CD4-positive, alpha-beta T cell treated with Interleukin-15 for 4 hours (primary cell): Measurements from ENCODE around the gene PRKG1.
A peak's percentile ranks its signal among the peaks of the same experiment; 100 is the strongest.

ENCODE experiments used
- DNase-seq: peaks from one replicate; pipeline ENCODE4 v3.0.0-alpha.2; 2020; ENCODE audit warnings: low spot score

Gene PRKG1

DNA sequence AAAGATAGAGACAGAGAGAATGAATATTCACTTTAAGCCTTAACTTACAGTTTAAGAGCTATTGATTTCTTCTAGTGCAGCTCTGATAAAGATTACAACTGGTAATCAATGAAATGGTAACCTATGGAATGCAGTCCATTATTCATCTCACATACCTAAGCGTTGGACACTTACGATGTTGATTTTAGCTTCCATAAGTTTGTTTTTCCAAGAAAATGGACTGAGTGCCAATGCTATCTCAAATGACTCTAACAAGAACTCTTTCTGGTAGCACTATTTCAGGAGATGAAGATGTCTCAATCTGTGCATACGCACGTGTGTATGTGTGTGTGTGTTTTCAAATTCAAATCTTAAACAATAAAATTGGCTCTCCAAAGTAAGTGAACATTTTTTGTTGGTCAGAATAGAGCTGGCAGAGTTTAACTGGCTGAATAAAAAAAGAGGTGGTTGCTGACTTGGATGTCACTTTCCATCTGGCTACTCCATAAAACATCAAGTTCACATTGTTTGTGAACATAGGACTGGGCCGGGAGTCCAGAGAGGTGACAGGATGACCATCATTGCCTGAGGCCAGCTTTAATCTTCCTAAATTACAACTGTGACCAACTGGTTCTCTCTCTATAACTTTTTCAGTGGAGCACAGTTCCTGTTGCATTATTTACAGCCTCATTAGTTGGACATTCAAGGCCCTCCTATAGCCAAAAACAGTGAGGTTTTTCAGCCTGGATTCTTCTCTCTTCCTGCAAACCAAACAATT is 732.0 kb downstream of the PRKG1 start:
- DNase-seq, result no peak

DNA sequence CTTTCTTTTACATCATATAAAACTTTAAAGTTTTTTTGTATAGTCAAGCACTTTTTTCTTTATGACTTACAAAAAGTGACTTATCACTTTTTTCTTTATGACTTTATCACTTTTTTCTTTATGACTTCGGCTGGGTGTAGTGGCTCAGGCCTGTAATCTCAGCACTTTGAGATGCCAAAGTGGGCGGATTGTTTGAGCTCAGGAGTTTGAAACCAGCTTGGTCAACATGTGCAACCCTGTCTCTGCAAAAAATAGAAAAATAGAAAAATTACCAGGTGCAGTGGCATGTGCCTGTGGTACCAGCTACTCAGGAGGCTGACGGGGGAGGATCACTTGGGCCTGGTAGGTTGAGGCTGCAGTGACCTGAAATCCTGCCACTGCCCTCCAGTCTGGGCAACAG is 733.9 kb downstream of the PRKG1 start:
- DNase-seq, result no peak

DNA sequence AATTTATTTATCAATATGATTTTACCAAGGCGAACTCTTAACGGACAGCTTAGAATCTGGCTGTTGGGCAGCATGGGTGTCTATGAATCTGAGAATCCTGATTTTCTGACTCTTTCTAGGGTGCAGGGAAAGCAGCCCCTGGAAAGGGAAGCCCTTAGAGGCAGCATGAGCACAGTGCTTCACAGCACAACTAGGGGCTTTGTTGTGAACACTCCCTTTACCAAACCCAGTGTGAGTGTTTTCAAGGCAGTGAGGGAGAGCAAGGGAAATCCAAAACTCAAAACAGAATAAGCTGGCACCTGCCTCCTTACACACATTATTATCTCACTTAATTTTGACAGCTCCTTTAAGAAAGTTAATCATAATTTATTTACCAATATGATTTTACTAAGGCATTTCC is 741.4 kb downstream of the PRKG1 start:
- no peak for DNase-seq

DNA sequence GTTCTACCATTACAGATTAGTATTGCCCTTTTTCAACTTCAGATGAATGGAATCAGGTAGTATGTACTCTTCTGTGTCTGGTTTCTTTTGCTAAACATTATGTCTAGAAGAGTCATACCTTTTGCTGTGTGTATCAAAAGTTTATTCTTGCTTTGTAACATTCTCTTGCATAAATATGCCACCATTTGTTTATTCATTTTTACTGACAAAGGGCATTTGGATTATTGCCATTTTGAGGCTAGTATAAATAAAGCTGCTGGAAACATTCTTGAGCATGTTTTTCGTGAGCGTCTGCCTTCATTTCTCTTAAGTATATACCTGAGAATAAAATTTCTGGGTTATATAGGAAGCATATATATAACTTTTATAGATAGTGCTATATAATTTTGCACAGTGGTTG is 746.8 kb downstream of the PRKG1 start:
- DNase-seq, result no peak

DNA sequence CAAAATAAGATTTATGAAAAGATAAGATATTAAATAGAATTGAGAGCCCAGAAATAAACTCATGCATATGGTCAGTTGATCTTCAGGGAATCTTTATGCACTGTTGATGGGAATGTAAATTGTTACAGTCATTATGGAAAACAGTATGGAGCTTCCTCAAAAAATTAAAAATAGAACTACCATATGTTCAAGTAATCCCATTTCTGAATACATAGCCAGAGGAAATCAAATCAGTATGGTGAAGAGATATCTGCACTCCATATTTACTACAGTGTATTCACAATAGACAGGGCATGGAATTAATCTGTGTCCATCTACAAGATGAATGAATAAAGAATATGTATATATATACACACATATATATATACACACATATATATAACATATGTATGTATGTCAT is 747.5 kb downstream of the PRKG1 start:
- DNase-seq, result no peak

DNA sequence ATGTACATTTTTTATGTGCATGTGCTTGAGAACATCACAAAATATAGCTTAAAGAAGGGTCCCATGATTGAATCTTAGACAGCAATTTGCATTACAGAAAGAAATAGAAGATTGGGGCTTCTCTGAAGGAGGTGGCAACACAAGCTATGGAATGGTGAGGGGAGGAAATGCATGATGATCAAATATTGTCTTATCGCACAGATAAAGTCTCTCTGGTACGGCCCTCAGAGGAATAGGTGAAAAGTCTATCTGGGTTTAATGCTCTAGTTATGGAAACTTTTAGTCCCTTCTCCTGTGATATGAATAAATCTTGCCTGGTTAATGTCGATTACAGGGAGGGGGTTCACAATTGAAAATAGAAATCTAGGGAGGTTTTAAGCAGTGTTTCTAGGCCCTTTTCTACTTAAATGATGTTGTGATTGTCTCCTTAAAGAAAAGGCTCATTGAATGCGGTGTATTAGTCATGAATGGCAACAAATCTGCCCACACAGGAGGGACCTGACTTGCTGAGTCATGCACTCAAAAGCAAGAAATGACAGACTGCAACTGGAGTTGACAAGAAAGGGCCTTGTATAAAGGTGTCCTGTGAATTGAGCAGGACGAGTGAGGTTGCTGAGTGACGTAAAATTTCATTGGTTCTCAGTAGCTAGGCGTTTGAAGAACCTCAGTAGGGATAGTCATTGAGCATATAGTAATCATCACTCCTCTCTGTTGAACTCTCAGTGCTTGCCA is 758.5 kb downstream of the PRKG1 start:
- DNase-seq, result no peak

DNA sequence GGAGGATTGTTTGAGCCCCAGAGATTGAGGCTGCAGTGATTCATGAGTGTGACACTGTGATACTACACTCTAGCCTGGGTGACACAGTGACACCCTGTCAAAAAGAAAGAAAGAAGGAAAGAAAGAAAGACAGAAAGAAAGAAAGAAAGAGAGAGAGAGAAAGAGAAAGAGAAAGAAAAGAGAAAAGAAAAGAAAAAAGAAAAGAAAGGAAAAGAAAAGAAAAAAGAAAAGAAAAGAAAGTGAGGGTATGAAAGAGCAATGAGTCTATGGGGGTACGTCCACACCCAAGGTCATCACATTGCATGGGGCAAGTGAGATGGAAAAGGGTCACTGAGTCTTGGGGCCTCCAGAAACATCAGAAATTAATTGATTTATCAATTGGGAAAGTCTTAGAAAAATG is 760.3 kb downstream of the PRKG1 start:
- no peak for DNase-seq

DNA sequence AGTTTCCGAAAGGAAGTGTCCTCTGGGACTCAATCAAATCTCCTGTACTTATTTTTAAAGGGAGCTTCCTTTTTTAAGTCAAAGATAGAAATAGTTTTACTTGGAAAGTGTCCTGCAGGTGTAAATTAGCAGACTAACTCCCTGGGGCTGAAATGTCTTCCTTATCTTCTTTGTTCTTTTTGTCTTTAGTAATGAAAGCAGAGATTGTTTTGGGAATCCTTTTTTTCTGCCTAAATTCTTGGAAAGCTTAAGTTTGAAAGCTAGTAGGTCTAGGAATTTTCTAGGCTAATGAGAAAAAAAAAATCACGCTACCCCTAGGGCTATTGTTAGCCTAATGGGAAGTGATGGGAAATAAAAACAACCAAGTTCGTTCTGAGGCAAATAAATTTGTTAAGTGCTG is 764.2 kb downstream of the PRKG1 start:
- no peak for DNase-seq

DNA sequence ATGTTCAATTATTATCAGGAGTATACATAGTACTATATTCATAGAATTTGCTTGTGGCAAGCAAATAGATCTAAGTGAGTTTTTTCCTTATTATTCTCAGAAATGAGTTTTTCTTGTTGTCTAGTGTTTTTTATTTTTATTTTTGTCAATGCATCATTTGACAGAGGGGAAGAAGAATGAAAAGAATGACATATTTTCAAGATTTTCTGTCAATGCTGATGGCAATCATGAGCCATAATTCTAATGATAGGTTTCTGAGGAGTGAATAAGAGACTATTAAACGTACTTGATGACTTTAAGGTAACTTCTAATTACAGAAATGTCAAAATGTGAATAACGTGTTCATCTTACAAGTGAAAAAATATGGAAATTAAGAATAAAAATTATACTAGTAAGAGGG is 769.7 kb downstream of the PRKG1 start:
- no peak for DNase-seq

DNA sequence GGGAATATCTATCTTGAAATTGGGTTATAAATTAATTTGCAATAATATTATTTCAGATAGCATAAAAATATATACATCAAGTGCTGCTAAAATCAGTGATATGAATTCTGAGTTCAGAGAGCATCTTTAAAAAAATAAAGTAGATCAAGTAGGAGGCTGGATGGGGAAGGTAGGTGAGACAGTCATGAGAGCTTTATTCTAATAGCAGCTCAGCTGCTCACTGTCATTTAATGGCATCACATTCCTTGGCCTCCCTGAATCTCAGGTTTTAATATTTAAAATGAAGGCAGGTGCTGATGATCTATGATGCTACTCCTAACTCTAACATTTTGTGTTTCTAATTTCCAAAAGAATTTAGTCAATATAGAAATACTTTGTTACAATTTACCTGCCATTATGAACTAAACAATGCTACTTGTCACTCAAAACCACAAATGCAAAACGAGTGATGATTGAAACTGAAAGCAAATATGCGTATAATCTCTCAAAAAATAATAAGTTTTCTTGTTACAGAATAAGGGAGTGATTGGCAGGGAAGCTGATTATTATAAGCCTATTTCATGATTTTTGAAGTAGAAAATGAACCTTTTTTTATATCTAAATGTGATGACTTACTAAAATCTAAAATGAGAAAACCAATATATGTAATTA is 772.7 kb downstream of the PRKG1 start:
- no peak for DNase-seq

DNA sequence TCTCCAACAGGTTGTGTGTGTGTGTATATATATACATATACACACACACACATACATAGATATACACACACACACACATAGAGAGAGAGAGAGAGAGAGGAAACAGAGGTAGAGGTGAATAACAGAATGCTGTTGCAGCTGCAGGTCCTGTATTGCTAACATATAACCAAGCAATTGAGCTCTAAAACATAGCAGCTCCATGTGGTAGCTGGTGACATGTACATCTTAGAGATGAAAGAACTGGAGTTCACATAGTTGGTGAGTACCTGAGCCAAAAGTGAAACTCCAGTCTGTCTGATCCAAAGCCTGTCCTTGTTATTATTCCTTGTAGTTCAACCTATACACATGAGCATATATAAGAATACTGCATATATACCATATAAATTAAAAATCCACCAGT is 778.0 kb downstream of the PRKG1 start:
- no peak for DNase-seq

DNA sequence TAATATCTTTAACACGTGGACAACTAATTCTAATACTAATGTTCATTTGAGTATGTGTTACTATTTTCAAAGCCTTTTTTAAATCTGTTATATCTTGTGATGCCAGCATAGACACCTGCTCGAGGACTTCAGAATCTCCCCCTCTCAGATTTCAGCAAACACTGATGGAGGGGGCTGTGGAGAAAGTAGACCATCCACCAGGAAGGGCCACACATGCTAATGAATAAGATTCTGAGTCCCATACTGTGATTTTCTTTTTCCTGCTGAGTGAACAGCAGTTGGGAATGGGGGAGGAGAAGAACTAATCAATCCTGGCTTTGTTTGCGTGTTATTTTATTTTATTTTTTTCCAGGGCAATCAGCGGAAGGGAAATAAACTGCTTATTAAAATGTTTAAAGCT is 783.0 kb downstream of the PRKG1 start:
- DNase-seq, result no peak

DNA sequence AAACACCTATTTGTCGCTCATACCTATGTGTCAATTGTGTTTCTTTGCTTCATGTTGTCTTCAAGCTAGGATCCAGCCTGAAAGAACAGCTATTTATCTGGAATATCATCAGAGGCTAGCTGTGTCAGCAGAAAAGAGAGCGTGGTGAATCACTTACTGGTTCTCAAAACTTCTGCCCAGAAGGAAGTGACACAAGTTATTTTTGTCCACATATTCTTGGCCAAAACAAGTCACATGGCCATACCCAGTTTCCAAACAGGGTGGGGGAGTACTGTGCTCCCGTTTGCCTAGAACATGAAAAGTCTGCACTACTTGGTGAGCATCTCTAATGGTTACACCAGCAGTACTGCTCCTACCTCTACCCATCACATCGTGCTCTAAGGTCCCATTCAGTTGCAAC is 786.0 kb downstream of the PRKG1 start:
- no peak for DNase-seq

DNA sequence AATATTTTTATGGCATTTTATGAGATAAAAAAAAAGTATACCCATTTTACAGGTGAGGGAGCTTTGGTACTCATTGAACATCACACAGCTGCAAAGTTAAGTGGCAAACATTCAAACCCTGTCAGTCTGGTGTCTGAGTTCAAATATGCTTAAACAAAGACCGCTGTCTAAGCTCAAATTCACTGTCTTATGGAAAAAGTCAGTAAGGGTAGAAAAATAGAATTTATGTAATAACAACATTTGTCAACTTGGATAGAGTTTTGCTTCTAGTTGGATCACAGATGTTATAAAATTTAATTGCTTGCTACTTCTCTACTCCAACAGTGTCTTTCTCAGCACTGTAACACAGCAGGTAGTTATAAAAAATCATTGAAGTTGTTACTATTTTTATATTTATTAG is 786.8 kb downstream of the PRKG1 start:
- DNase-seq, result no peak

DNA sequence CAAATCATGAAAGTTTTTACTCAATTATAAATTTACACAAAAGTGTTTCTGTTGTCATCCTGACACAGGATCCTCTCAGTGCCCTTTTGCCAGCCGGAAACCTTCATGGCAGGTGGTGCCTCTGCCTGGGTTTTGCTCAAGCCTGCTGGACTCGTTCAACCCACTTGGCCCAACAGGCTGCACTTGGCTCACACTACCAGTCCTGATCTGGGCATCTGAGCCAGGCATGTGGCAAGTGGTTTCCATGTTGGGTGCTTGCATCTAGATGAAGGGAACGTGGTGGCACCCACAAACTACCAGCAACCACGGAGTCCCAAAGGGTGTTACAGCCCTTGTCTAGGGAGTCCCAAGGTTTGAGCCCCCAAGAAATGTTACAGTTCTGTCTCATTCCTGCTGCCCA is 787.4 kb downstream of the PRKG1 start:
- no peak for DNase-seq

DNA sequence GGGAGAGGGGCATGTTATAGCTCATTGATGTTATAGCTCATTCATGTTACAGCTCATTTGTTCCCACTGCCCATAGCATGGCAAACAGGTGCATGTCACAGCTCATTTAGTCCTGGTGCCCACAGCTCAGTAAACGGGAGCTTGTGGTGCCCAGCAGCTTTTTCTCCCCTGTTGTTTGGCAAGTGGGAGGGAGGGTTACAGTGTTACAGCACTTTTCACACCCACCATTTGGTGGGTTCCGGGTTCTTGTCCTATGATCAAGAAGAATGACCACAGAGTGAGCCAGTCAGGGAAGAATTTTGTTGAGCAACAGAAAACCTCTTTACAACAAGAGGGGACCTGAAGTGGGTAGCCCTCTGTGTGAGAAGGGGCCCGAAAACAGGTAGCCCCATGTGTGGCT is 787.9 kb downstream of the PRKG1 start:
- DNase-seq, result no peak

DNA sequence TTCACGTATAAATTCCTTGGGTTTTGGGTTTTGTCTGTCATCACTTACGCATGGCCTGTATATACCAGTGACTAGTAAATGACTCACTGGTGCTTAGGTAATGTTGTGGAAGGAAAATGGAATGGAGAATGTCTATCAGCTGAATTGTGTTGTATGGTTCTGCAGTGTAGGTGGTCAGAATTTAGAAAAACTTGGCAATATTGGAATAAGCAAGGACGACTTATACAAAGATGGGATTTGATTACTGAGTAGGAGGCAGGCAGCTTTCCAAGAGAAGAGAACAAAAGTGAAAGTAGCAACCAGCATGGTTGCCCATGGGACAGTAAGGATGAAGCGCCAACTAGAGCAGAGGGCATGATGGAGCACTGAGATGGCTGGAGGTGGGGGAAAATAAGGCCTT is 793.7 kb downstream of the PRKG1 start:
- no peak for DNase-seq

DNA sequence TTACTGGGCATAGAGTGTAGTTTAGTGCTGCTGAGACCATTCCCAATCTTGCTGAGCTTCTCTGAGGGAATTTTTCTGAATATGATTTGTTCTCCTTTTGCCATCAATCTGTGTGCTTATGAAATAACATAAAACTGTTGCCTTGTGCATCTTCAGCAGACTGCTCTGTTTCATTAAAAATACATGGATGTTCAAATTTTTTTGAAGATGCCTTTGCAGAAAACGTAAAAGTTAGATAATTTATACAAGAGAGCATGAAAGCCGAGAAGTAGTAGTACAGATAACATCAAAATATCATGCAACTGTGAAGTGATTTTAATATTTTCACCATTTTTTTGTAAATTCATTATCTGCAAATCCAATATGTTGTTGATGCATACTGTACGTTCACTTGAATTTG is 799.8 kb downstream of the PRKG1 start:
- DNase-seq, result no peak

DNA sequence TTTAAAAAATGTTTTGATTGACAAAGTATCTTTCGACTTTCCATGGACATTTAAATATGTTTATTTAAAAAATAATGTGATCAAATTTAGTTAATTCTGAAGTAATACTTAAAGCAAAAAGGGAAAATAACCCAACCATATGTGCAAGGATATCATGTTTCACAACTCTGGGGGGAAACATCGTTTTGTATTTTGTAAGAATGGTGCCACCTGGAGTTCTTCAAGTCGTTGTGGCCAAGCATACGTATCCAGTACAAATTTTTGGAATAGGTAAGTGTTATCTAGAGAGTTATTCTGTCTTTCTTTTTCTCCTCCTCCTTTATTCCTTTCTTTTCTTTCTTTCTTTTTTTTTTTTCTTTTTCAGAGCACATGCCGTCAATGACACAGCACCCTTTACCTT is 801.3 kb downstream of the PRKG1 start:
- no peak for DNase-seq

DNA sequence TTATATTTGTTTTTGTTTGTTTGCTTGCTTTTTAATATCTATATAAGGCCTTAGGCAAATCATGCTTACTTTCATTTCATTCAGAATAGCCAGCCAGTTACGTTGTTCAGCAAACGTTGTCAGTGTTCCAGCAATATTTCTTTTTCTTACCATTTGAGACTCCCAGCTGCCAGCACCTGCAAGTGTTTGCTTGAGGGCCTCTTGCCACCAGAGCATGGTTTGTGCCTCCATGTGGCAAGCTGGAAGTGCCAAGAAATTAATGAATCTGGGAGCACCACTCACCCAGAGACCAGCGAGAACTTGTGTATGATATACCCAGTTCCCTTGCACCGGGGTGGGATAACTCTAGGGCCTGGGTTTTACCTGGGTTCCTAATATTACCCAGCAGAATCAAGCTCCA is 802.2 kb downstream of the PRKG1 start:
- DNase-seq, result no peak

DNA sequence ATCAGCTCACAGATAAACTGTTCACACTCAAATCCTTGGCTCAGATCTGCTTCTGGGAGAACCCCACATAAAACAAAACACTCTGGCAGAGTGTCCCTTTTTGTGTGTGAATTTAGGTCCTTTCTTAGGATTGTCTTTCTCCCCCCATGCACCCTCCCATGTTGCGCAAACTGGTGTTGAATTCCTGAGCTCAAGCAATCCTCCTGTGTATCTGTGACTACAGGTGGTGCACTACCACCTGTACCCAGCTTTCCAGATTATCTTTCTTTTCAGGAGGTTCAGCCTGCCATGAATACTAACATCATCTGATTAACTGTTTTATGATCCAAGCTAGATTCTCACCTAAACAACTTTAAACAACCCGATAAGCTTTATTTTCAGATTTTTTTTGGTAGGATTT is 802.7 kb downstream of the PRKG1 start:
- no peak for DNase-seq

DNA sequence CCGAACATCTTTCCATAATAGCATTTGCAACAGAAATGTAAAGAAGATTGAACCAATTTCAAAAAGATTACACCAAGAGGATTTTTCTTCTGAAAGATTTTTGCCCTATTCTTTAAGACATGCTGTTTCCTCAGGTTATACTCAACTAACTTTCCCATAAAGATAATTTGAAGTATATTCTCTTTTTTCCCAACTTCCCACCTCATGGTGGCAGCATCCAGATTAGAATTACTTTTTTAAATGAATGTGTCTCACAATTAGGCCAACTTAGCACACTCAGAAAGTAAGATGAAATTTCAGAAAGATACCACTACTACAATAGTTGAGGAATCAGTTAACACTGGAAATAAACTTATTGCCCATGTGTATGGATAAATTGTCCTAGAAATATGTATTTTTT is 803.3 kb downstream of the PRKG1 start:
- no peak for DNase-seq

DNA sequence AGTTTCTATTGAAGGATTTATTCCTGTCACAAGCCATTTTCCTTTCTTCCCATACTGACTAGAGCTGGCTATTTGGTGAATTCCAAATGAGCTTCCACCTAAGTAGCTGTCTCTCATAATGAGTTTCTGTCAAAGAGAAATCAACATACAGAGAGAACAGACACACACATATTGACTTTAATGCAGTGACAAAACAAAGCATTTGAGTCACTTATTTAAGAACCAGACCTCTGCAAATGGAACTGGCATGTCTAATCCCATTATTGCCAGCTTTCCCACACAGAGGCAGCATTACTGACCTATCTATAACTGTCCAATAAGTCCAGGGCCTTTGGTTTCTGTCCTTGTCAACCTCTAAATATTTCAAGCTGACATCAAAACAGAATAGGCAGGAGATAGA is 804.4 kb downstream of the PRKG1 start:
- DNase-seq, result no peak

DNA sequence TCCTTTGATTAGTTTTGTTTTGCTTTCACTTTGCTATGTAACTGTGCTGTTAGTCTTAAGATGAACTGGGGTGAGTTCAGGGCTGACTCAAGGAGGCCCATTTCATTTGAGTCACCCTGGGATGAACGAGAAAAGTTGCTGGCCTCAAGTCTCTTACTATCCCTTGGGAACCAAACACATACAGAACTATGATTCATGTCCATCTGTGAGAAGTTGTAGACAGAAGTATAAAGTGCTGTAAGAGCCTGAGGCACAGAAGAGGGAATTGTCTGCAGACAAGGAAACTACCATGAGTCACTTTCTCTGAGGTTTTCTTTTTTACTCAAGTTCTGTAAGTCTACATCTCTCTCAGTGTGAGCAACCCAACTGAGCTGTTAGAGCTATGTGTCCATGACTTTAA is 805.0 kb downstream of the PRKG1 start:
- DNase-seq, result peak; percentile 19
